ENCODE results near the gene OMD.

OMD gene

GRCh38 chr9:92408747-92409478, 15.4 kb downstream of the OMD start:
- no peak for DNase-seq (ENCODE audit: low spot score)

GRCh38 chr9:92407818-92408217, 16.5 kb downstream of the OMD start:
- no peak for DNase-seq (ENCODE audit: low spot score)

- peak; percentile 3 for DNase-seq (ENCODE audit: low spot score)
Measured at GRCh38 chr9:92406477-92406876, 17.8 kb downstream of the OMD start.

- no peak for DNase-seq (ENCODE audit: low spot score)
Measured at GRCh38 chr9:92405818-92406217, 18.5 kb downstream of the OMD start.

- DNase-seq (ENCODE audit: low spot score), result no peak
Measured at GRCh38 chr9:92404042-92404836, 20.0 kb downstream of the OMD start, which contains the start of gene OGN. TSS of gene OGN (minus strand) at chr9:92404578. CDS start at chr9:92403407, 1,171 bp downstream.

- no peak for DNase-seq (ENCODE audit: low spot score)
Measured at GRCh38 chr9:92402826-92403745, 21.2 kb downstream of the OMD start.

GRCh38 chr9:92402360-92402759, 21.9 kb downstream of the OMD start:
- DNase-seq (ENCODE audit: low spot score), result no peak

- no peak for DNase-seq (ENCODE audit: low spot score)
Measured at GRCh38 chr9:92397853-92398252, 26.4 kb downstream of the OMD start.

GRCh38 chr9:92395617-92396016, 28.7 kb downstream of the OMD start:
- no peak for DNase-seq (ENCODE audit: low spot score)

GRCh38 chr9:92393686-92394085, 30.6 kb downstream of the OMD start:
- peak; percentile 3 for DNase-seq (ENCODE audit: low spot score)

- DNase-seq (ENCODE audit: low spot score), result no peak
Measured at GRCh38 chr9:92392690-92393089, 31.6 kb downstream of the OMD start.

- no peak for DNase-seq (ENCODE audit: low spot score)
Measured at GRCh38 chr9:92385953-92386352, 38.3 kb downstream of the OMD start.

- DNase-seq (ENCODE audit: low spot score), result no peak
Measured at GRCh38 chr9:92385477-92385876, 38.8 kb downstream of the OMD start.

GRCh38 chr9:92385001-92385400, 39.3 kb downstream of the OMD start:
- no peak for DNase-seq (ENCODE audit: low spot score)

- DNase-seq (ENCODE audit: low spot score), result no peak
Measured at GRCh38 chr9:92384375-92384774, 39.9 kb downstream of the OMD start.

- no peak for DNase-seq (ENCODE audit: low spot score)
Measured at GRCh38 chr9:92381775-92382174, 42.5 kb downstream of the OMD start.

GRCh38 chr9:92380603-92381002, 43.7 kb downstream of the OMD start:
- DNase-seq (ENCODE audit: low spot score), result no peak

- DNase-seq (ENCODE audit: low spot score), result no peak
Measured at GRCh38 chr9:92378865-92379560, 45.3 kb downstream of the OMD start.

GRCh38 chr9:92377876-92378275, 46.4 kb downstream of the OMD start:
- no peak for DNase-seq (ENCODE audit: low spot score)

- no peak for DNase-seq (ENCODE audit: low spot score)
Measured at GRCh38 chr9:92373167-92373566, 51.1 kb downstream of the OMD start.

- no peak for DNase-seq (ENCODE audit: low spot score)
Measured at GRCh38 chr9:92369075-92369474, 55.2 kb downstream of the OMD start.
